Right forelimb (tissue), 1 donor: ENCODE data around the gene ANGPTL2.

Source experiments
- DNase-seq: peaks from one replicate; pipeline ENCODE4 v3.0.0-alpha.2; 2018

The ANGPTL2 gene

GRCh38 chr9:127045148-127045547 is 77.3 kb downstream of the ANGPTL2 start:
- DNase-seq = no peak

- no peak for DNase-seq
Observed at GRCh38 chr9:127039492-127039891, 82.9 kb downstream of the ANGPTL2 start.

- no peak for DNase-seq
Observed at GRCh38 chr9:127038531-127038930, 83.9 kb downstream of the ANGPTL2 start.
